PFSK-1 (cell line): ENCODE measurements around the gene PCDHB11. TPM values are rescaled to one million over a fixed set of nuclear protein-coding genes. Genes with fewer than 3 reads are reported as not detected.

Source experiments
- FOXP2 ChIP-seq: optimal IDR thresholded peaks from 2 replicates; pipeline ENCODE3; 2011; ENCODE audit warnings: borderline replicate concordance, control low read depth, inconsistent platforms; ENCODE audit not compliant: insufficient read depth; ENCODE audit errors: extremely low read length, extremely low read depth
- POLR2AphosphoS5 ChIP-seq: IDR thresholded peaks from 2 replicates; pipeline ENCODE4 v1.6.1; 2012; ENCODE audit warnings: low read depth, mild to moderate bottlenecking, control low read depth, low read length, moderate library complexity
- SIN3A ChIP-seq: IDR thresholded peaks from 2 replicates; pipeline ENCODE4 v1.6.1; 2012; ENCODE audit warnings: mild to moderate bottlenecking, low read length, moderate library complexity, borderline replicate concordance; ENCODE audit not compliant: insufficient read depth
- TAF1 ChIP-seq: IDR thresholded peaks from 2 replicates; pipeline ENCODE4 v1.6.1; 2012; ENCODE audit warnings: low read length, control low read depth, borderline replicate concordance; ENCODE audit not compliant: insufficient read depth
- polyA plus RNA-seq: library from polyadenylated mRNA; unstranded; fragments of >200 nt; gene quantifications from one replicate; pipeline ENCODE4 v1.2.1, GENCODE V29; 2012; ENCODE audit warnings: low read depth, missing spikeins; ENCODE audit not compliant: insufficient read length
- TF ChIP-seq, protein P1 (sequence below), 2 experiments: IDR thresholded peaks; 2 replicates each; pipeline versions ENCODE4 v1.6.1 to v1.8.0; 2011 to 2012; ENCODE audit warnings: low read depth in 2 of 2, low read length in 2 of 2, control low read depth in 1 of 2, inconsistent platforms in 1 of 2, mild to moderate bottlenecking in 1 of 2, moderate library complexity in 1 of 2; ENCODE audit not compliant: insufficient read depth in 1 of 2

Gene PCDHB11
- 0.39 TPM for polyA plus RNA-seq

DNA sequence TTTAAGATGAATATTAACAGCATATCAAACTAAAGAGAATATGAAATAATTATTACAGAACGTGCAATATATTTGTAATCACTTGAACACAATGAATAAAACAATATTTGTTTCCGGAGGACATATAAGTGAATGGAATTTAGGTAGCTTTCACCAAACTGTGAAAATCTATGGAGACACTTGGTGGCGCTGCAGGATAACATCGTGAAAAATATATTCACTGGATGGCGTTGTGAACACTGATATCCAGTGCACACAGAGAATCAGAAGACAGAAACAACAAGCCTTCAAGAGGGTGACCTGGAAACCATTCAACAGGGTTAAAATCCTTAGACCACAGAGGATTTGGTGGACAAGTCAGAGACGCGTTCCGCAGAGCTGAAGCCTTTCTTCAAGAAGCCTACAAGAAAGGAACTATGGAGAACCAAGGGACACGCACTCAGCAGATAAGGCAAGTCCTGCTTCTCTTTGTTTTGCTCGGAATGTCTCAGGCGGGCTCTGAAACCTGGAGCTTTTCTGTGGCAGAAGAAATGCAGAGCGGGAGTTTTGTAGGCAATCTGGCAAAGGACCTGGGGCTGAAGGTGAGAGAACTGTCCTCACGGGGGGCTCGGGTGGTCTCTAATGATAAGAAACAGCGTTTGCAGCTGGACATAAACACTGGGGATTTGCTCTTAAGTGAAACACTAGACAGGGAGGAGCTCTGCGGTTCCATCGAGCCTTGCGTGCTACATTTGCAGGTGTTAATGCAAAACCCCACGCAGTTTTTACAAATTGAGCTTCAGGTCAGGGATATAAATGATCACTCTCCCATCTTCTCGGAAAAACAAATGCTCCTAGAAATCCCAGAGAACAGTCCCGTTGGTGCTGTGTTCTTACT, at the start of gene PCDHB11:
Gene PCDHB11, plus strand, starts transcription at position 269 of the 877 bp plus-strand sequence. Its CDS starts 148 bp downstream, at position 417.
- TF ChIP-seq SIN3A: no peak
- TF ChIP-seq TAF1: no peak
- no peak for TF ChIP-seq POLR2AphosphoS5
- no peak for TF ChIP-seq FOXP2
- TF ChIP-seq, protein P1, sequence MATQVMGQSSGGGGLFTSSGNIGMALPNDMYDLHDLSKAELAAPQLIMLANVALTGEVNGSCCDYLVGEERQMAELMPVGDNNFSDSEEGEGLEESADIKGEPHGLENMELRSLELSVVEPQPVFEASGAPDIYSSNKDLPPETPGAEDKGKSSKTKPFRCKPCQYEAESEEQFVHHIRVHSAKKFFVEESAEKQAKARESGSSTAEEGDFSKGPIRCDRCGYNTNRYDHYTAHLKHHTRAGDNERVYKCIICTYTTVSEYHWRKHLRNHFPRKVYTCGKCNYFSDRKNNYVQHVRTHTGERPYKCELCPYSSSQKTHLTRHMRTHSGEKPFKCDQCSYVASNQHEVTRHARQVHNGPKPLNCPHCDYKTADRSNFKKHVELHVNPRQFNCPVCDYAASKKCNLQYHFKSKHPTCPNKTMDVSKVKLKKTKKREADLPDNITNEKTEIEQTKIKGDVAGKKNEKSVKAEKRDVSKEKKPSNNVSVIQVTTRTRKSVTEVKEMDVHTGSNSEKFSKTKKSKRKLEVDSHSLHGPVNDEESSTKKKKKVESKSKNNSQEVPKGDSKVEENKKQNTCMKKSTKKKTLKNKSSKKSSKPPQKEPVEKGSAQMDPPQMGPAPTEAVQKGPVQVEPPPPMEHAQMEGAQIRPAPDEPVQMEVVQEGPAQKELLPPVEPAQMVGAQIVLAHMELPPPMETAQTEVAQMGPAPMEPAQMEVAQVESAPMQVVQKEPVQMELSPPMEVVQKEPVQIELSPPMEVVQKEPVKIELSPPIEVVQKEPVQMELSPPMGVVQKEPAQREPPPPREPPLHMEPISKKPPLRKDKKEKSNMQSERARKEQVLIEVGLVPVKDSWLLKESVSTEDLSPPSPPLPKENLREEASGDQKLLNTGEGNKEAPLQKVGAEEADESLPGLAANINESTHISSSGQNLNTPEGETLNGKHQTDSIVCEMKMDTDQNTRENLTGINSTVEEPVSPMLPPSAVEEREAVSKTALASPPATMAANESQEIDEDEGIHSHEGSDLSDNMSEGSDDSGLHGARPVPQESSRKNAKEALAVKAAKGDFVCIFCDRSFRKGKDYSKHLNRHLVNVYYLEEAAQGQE (IDR thresholded peaks at IDR 0.05; ENCODE audit: insufficient read depth in 1 of 2, low read depth in 2 of 2, low read length in 2 of 2): no peak

DNA sequence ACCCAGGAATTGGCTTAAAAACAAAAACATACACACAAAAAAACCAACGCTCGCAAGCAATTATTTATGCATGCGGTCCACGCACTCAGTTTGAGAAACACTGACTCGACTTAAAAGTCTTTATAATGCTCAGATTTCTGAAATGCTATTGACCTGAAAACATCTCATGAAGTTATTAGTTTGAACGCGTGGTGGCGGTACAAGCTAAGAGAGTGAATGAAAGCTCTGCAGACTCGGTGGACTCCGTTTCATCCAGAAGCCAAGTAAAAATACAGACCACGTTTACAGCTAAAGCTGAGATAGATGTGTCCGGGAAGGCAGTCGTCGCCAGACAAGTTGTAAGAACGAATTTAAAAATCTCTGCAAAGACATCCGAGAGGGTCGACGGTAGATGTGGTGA, 49.6 kb upstream of the PCDHB11 start, which contains the start of gene PCDHB6:
Gene PCDHB6, plus strand, starts transcription at position 246 of the 400 bp plus-strand sequence. CDS start 201 bp downstream, outside the sequence.
- no peak for TF ChIP-seq POLR2AphosphoS5
- TF ChIP-seq TAF1: no peak
- TF ChIP-seq, protein P1 (IDR thresholded peaks at IDR 0.05; ENCODE audit: insufficient read depth in 1 of 2, low read depth in 2 of 2, low read length in 2 of 2): no peak
- TF ChIP-seq FOXP2: no peak
- TF ChIP-seq SIN3A: no peak

DNA sequence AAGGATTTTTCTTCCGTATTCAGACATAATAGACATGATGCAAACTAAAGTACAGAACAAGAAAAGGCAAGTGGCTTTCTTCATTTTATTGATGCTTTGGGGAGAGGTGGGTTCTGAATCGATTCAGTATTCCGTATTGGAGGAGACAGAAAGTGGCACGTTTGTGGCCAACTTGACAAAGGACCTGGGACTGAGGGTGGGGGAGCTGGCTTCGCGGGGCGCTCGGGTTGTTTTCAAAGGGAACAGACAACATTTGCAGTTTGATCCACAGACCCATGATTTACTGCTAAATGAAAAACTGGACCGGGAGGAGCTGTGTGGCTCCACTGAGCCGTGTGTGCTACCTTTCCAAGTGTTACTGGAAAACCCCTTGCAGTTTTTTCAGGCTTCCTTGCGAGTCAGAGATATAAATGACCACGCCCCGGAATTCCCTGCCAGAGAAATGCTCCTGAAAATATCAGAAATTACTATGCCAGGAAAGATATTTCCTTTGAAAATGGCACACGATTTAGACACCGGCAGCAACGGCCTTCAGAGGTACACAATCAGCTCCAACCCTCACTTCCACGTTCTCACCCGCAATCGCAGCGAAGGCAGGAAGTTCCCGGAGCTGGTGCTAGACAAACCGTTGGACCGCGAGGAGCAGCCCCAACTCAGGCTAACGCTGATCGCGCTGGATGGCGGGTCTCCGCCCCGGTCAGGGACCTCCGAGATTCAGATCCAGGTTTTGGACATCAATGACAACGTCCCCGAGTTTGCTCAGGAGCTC, 49.0 kb upstream of the PCDHB11 start:
- TF ChIP-seq SIN3A: no peak
- no peak for TF ChIP-seq TAF1
- TF ChIP-seq POLR2AphosphoS5: no peak
- TF ChIP-seq FOXP2: no peak
- TF ChIP-seq, protein P1 (IDR thresholded peaks at IDR 0.05; ENCODE audit: insufficient read depth in 1 of 2, low read depth in 2 of 2, low read length in 2 of 2): no peak

DNA sequence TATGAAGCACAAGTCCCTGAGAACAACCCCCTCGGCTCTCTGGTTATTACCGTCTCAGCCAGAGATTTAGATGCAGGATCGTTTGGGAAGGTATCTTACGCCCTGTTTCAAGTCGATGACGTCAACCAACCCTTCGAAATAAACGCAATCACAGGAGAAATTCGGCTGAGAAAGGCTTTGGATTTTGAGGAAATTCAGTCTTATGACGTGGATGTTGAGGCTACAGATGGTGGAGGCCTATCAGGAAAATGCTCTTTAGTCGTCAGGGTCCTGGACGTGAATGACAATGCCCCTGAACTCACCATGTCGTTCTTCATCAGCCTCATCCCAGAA, 48.5 kb upstream of the PCDHB11 start:
- TF ChIP-seq SIN3A (no peak), POLR2AphosphoS5 (no peak)

DNA sequence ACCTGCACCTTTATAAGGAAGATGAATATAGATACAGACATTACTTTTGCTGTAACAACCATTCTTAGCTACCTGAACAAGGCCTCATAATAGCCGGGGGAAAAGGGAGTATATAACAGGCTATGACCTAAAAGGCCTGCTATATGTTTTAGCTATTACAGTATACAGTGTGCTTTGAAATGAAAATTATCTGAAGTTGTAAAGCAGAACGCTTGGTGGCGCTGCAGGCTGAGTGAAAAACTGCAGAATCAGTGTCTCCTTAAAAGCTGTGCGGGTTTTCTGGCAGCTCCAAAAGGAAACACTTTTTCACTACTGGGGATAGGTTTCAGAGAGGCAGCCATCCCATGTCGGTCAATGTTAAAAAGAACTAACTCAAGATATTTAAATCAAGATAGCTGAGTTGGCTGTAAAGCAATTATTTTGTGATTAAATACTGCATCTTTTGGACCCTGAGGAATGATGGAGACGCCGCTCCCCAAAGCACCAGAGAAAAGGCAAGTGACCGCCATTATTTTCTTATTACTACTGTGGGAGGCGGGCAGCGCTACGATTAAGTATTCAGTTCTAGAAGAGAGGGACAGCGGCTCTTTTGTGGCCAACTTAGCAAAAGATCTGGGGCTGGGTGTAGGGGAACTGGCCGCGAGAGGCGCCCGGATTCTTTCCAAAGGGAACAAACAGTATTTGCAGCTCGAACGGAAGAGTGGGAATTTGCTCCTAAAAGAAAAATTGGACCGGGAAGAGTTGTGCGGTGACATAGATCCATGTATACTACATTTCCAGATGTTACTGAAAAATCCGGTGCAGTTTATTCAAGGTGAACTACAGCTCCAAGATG, 43.7 kb upstream of the PCDHB11 start:
- TF ChIP-seq FOXP2: no peak
- TF ChIP-seq TAF1: no peak
- no peak for TF ChIP-seq POLR2AphosphoS5
- no peak for TF ChIP-seq SIN3A
- TF ChIP-seq, protein P1 (IDR thresholded peaks at IDR 0.05; ENCODE audit: insufficient read depth in 1 of 2, low read depth in 2 of 2, low read length in 2 of 2): no peak
